Endothelial cell of umbilical vein (primary cell): ENCODE measurements around the gene SLC38A6.

Experiments used
- CTCF ChIP-seq, 2 donors: IDR thresholded peaks; 1 replicate in 1 of 2; 2 replicates in 1 of 2; pipeline ENCODE4 v1.5.1; 2011; ENCODE audit warnings: low read length in 2 of 2, mild to moderate bottlenecking in 2 of 2, moderate library complexity in 2 of 2, control low read depth in 1 of 2, inconsistent platforms in 1 of 2, low read depth in 1 of 2; ENCODE audit not compliant: insufficient read depth in 1 of 2; ENCODE audit errors: extremely low read depth in 1 of 2
- EZH2 ChIP-seq: IDR thresholded peaks from 2 replicates; pipeline ENCODE4 v1.6.1; 2012; ENCODE audit warnings: borderline replicate concordance, low read depth, mild to moderate bottlenecking, moderate library complexity, low read length, inconsistent platforms; ENCODE audit not compliant: severe bottlenecking
- GATA2 ChIP-seq: IDR thresholded peaks from 2 replicates; pipeline ENCODE4 v1.7.0; 2011; ENCODE audit warnings: low read depth, mild to moderate bottlenecking, moderate library complexity, mixed read lengths, low read length; ENCODE audit not compliant: insufficient read length, insufficient read depth
- JUN ChIP-seq: IDR thresholded peaks from 2 replicates; pipeline ENCODE4 v1.6.1; 2011; ENCODE audit warnings: borderline replicate concordance, low read depth; ENCODE audit not compliant: insufficient read length, insufficient read depth
- MAX ChIP-seq: IDR thresholded peaks from 2 replicates; pipeline ENCODE4 v1.6.1; 2011; ENCODE audit not compliant: insufficient read depth, insufficient read length
- MYC ChIP-seq: IDR thresholded peaks from one replicate; pipeline ENCODE4 v1.6.1; 2011; ENCODE audit warnings: mild to moderate bottlenecking, low read depth, low read length
- POLR2A ChIP-seq: IDR thresholded peaks from 2 replicates; pipeline ENCODE4 v1.6.1; 2012; ENCODE audit warnings: low read depth, mild to moderate bottlenecking, control low read depth, low read length
- POLR2AphosphoS5 ChIP-seq: IDR thresholded peaks from 2 replicates; pipeline ENCODE4 v1.6.1; 2012; ENCODE audit warnings: low read depth, mild to moderate bottlenecking, control low read depth, low read length, moderate library complexity; ENCODE audit not compliant: insufficient read depth

GRCh38 chr14:60958146-60958545 lies 22.9 kb upstream of the SLC38A6 start:
- TF ChIP-seq CTCF (IDR thresholded peaks at IDR 0.05; ENCODE audit: extremely low read depth in 1 of 2, insufficient read depth in 1 of 2, low read depth in 1 of 2, low read length in 2 of 2): no peak
- TF ChIP-seq POLR2AphosphoS5: no peak
- TF ChIP-seq POLR2A: no peak
- no peak for TF ChIP-seq EZH2
- TF ChIP-seq MYC: no peak
- no peak for TF ChIP-seq MAX
- TF ChIP-seq GATA2: no peak
- TF ChIP-seq JUN: no peak
